ENCODE results near the gene CCDC15. TPM values are rescaled to one million over a fixed set of nuclear protein-coding genes. Genes with fewer than 3 reads are reported as not detected.
A peak's percentile ranks its signal among the peaks of the same experiment; 100 is the strongest.

Gene CCDC15
- total RNA-seq, 1 experiment from 2014 or later: 2.8 TPM

DNA sequence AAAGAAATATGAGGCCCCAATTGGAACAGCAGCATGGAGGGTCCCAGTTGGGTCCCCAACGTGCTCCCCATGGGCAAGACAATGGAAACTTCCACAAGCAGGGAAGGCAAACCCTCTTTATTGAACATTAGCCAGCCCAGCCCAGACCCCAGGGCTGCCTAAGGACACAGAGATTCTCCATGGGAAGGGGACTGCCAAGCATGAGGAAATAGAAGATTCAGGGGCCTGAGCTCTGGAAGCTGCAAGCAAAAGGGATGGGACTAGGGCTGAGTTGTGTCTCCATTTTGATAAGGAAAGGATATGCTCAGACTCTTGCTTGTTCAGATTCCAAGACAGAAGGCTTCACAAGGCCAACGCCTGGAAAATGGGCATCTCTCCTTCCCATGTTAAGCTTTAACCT, 134.1 kb downstream of the CCDC15 start:
- no peak overlapping the region for H3K4ac ChIP-seq (ENCODE audit: low read depth, low read length)
- Mint-ChIP-seq H3K27ac (peak overlapping the region in 1 of 3 experiments; percentile 60; a peak in 1 of 7 replicates), H3K4me1 (peaks cover 18 to 19% of the 10 kb centered on the region in 2 experiments), H3K27me3 (ENCODE audit: low read depth) (peaks cover 4% of the 10 kb centered on the region), H3K4me3 (no peak overlapping the region), H3K36me3 (ENCODE audit: insufficient read depth in 1 of 3, low read depth in 3 of 3) (peaks cover 0 to 6% (median 2%) of the 10 kb centered on the region in 3 experiments; a peak in 3 of 7 replicates), H3K9me3 (no peaks in the 10 kb centered on the region)
- DNase-seq: no peak
- no CpG with 5 or more reads among the region's 2 CpGs for WGBS (ENCODE audit: extremely low coverage, insufficient read length, low lambda C conversion rate)
- no peaks in the 10 kb centered on the region for H4K20me1 ChIP-seq (ENCODE audit: control insufficient read depth, insufficient read depth, insufficient read length)
- H3K9me3 ChIP-seq (ENCODE audit: control insufficient read depth, low read depth, low read length): no peaks in the 10 kb centered on the region
- H2BK120ac ChIP-seq (ENCODE audit: low read depth, low read length, poor library complexity, severe bottlenecking): no peak overlapping the region
- no peak overlapping the region for H2BK5ac ChIP-seq (ENCODE audit: insufficient read length, low read length)
- no peak overlapping the region for H3T11ph ChIP-seq (ENCODE audit: low read length)
- H3K79me1 ChIP-seq (ENCODE audit: insufficient read depth, low read depth, low read length, poor library complexity, severe bottlenecking): no peaks in the 10 kb centered on the region
- TF ChIP-seq, protein P1, sequence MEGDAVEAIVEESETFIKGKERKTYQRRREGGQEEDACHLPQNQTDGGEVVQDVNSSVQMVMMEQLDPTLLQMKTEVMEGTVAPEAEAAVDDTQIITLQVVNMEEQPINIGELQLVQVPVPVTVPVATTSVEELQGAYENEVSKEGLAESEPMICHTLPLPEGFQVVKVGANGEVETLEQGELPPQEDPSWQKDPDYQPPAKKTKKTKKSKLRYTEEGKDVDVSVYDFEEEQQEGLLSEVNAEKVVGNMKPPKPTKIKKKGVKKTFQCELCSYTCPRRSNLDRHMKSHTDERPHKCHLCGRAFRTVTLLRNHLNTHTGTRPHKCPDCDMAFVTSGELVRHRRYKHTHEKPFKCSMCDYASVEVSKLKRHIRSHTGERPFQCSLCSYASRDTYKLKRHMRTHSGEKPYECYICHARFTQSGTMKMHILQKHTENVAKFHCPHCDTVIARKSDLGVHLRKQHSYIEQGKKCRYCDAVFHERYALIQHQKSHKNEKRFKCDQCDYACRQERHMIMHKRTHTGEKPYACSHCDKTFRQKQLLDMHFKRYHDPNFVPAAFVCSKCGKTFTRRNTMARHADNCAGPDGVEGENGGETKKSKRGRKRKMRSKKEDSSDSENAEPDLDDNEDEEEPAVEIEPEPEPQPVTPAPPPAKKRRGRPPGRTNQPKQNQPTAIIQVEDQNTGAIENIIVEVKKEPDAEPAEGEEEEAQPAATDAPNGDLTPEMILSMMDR (conservative IDR thresholded peaks at IDR 0.05): no peak
- no peak overlapping the region for H4K5ac ChIP-seq (ENCODE audit: insufficient read length, low read depth, low read length)
- no peak overlapping the region for H2BK12ac ChIP-seq (ENCODE audit: insufficient read length, low read depth, low read length)
- no peak overlapping the region for H3K9ac ChIP-seq (ENCODE audit: extremely low read depth, insufficient read length, low read length)
- no peak overlapping the region for H3K27ac ChIP-seq (ENCODE audit: insufficient read length, low read depth, low read length)
- H4K91ac ChIP-seq (ENCODE audit: insufficient read length, low read depth, low read length): no peak overlapping the region
- no peak overlapping the region for H3K18ac ChIP-seq (ENCODE audit: insufficient read length, low read depth, low read length)
- no peak overlapping the region for H2BK20ac ChIP-seq (ENCODE audit: low read depth, low read length, poor library complexity, severe bottlenecking)
- no peaks in the 10 kb centered on the region for H3K79me2 ChIP-seq (ENCODE audit: insufficient read depth, low read length)
- no peak overlapping the region for H3K56ac ChIP-seq (ENCODE audit: insufficient read length, low read depth, low read length)
- no peak overlapping the region for H2BK15ac ChIP-seq (ENCODE audit: low read depth, low read length)
- H3K4me1 ChIP-seq (ENCODE audit: insufficient read depth, low read length): no peaks in the 10 kb centered on the region; the same call in 1 of the 2 replicates
- H3K27me3 ChIP-seq (ENCODE audit: insufficient read depth, low read length): no peaks in the 10 kb centered on the region
- no peak overlapping the region for H3K23ac ChIP-seq (ENCODE audit: insufficient read length, low read depth, low read length)
- no peaks in the 10 kb centered on the region for H3K23me2 ChIP-seq (ENCODE audit: insufficient read length, low read depth, low read length, poor library complexity, severe bottlenecking)
- no peak overlapping the region for H2AFZ ChIP-seq (ENCODE audit: low read length)
- H4K8ac ChIP-seq (replicated peaks; ENCODE audit: insufficient read length, low read depth, low read length): no peak overlapping the region
- H3K14ac ChIP-seq (ENCODE audit: insufficient read depth, low read length): no peak overlapping the region
- no peak overlapping the region for H2AK5ac ChIP-seq (ENCODE audit: insufficient read length, low read length)
- H3K4me2 ChIP-seq (ENCODE audit: insufficient read depth, insufficient read length, low read length): no peak overlapping the region
